ENCODE data around the gene CX3CL1. TPM values are rescaled to one million over a fixed set of nuclear protein-coding genes. Genes with fewer than 3 reads are reported as not detected.

CX3CL1 gene
- total and polyA plus RNA-seq, 2 of the 13 experiments (the other 11 are each of a cell fraction or from before 2014, with no cell fraction given): 57.3 to 60.8 TPM

DNA sequence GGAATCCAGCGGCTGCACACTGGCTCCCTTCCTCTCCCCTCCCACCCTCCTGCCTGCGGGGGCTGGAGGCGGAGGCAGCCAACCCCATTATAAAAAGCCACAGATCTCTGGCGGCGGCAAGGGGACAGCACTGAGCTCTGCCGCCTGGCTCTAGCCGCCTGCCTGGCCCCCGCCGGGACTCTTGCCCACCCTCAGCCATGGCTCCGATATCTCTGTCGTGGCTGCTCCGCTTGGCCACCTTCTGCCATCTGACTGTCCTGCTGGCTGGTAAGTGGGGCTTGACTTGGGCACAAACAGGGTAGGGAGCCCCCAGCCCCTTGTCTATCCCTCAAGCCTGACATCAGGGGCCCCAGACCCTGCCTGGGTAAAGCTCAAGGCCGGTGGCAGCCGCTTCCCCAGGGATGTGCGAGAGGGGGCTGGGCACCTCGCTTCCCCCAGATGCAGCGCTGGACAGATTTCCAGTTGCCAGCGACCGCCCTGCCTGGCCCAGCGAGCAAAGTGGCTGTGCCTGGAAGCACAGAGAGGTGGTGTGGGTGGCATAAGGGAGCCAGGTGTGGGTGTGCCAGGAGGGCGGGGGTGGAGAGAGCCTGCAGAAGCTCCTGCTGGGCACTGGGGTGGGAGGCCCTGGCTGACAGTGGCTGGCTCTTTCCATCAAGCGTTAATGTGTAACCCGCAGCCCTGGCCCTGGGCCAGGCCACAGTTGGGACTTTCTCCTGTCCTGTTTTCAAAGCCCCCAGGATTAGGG, at the start of gene CX3CL1 (continued):
- TF ChIP-seq FOXP1 (IDR thresholded peaks at IDR 0.05): no peak
- TF ChIP-seq FOXP1 (CRISPR knock-in tag; IDR thresholded peaks at IDR 0.05): peak; percentile 85; the same call in 1 of the 2 replicates
- peak; percentile 68 for TF ChIP-seq TEAD3 (CRISPR knock-in tag; optimal IDR thresholded peaks at IDR 0.05; ENCODE audit: borderline replicate concordance)
- no peak for TF ChIP-seq REXO4 (CRISPR knock-in tag; IDR thresholded peaks at IDR 0.05; ENCODE audit: borderline replicate concordance)
- TF ChIP-seq ZNF589 (CRISPR knock-in tag; conservative IDR thresholded peaks at IDR 0.05): peak; percentile 87
- TF ChIP-seq EED (CRISPR knock-in tag; IDR thresholded peaks at IDR 0.05): peak; percentile 23; the same call in 1 of the 2 replicates
- TF ChIP-seq, protein P1, sequence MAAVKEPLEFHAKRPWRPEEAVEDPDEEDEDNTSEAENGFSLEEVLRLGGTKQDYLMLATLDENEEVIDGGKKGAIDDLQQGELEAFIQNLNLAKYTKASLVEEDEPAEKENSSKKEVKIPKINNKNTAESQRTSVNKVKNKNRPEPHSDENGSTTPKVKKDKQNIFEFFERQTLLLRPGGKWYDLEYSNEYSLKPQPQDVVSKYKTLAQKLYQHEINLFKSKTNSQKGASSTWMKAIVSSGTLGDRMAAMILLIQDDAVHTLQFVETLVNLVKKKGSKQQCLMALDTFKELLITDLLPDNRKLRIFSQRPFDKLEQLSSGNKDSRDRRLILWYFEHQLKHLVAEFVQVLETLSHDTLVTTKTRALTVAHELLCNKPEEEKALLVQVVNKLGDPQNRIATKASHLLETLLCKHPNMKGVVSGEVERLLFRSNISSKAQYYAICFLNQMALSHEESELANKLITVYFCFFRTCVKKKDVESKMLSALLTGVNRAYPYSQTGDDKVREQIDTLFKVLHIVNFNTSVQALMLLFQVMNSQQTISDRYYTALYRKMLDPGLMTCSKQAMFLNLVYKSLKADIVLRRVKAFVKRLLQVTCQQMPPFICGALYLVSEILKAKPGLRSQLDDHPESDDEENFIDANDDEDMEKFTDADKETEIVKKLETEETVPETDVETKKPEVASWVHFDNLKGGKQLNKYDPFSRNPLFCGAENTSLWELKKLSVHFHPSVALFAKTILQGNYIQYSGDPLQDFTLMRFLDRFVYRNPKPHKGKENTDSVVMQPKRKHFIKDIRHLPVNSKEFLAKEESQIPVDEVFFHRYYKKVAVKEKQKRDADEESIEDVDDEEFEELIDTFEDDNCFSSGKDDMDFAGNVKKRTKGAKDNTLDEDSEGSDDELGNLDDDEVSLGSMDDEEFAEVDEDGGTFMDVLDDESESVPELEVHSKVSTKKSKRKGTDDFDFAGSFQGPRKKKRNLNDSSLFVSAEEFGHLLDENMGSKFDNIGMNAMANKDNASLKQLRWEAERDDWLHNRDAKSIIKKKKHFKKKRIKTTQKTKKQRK (IDR thresholded peaks at IDR 0.05; ENCODE audit: low read length): no peak
- TF ChIP-seq HDAC1 (CRISPR knock-in tag; IDR thresholded peaks at IDR 0.05): peak; percentile 98
- TF ChIP-seq SNRNP70 (IDR thresholded peaks at IDR 0.05; ENCODE audit: low read depth, low read length): no peak
- TF ChIP-seq, protein P2, sequence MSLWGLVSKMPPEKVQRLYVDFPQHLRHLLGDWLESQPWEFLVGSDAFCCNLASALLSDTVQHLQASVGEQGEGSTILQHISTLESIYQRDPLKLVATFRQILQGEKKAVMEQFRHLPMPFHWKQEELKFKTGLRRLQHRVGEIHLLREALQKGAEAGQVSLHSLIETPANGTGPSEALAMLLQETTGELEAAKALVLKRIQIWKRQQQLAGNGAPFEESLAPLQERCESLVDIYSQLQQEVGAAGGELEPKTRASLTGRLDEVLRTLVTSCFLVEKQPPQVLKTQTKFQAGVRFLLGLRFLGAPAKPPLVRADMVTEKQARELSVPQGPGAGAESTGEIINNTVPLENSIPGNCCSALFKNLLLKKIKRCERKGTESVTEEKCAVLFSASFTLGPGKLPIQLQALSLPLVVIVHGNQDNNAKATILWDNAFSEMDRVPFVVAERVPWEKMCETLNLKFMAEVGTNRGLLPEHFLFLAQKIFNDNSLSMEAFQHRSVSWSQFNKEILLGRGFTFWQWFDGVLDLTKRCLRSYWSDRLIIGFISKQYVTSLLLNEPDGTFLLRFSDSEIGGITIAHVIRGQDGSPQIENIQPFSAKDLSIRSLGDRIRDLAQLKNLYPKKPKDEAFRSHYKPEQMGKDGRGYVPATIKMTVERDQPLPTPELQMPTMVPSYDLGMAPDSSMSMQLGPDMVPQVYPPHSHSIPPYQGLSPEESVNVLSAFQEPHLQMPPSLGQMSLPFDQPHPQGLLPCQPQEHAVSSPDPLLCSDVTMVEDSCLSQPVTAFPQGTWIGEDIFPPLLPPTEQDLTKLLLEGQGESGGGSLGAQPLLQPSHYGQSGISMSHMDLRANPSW (CRISPR knock-in tag; IDR thresholded peaks at IDR 0.05; ENCODE audit: borderline replicate concordance): peak; percentile 65
- TF ChIP-seq SNAPC2 (CRISPR knock-in tag; IDR thresholded peaks at IDR 0.05): no peak
- TF ChIP-seq ZNF160 (CRISPR knock-in tag; IDR thresholded peaks at IDR 0.05): no peak
- TF ChIP-seq ZNF670 (CRISPR knock-in tag; IDR thresholded peaks at IDR 0.05; ENCODE audit: borderline replicate concordance): peak; percentile 95; the same call in 1 of the 2 replicates
- TF ChIP-seq PCBP2 (optimal IDR thresholded peaks at IDR 0.05; ENCODE audit: low read depth, low read length, poor library complexity, severe bottlenecking): no peak
- TF ChIP-seq, protein P3, sequence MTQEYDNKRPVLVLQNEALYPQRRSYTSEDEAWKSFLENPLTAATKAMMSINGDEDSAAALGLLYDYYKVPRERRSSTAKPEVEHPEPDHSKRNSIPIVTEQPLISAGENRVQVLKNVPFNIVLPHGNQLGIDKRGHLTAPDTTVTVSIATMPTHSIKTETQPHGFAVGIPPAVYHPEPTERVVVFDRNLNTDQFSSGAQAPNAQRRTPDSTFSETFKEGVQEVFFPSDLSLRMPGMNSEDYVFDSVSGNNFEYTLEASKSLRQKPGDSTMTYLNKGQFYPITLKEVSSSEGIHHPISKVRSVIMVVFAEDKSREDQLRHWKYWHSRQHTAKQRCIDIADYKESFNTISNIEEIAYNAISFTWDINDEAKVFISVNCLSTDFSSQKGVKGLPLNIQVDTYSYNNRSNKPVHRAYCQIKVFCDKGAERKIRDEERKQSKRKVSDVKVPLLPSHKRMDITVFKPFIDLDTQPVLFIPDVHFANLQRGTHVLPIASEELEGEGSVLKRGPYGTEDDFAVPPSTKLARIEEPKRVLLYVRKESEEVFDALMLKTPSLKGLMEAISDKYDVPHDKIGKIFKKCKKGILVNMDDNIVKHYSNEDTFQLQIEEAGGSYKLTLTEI (CRISPR knock-in tag; conservative IDR thresholded peaks at IDR 0.05): no peak
- TF ChIP-seq ZNF749 (CRISPR knock-in tag; IDR thresholded peaks at IDR 0.05; ENCODE audit: borderline replicate concordance): peak; percentile 88; the same call in 1 of the 2 replicates
- TF ChIP-seq SCMH1 (CRISPR knock-in tag; IDR thresholded peaks at IDR 0.05; ENCODE audit: borderline replicate concordance): no peak
- peak; percentile 86 for TF ChIP-seq HIVEP1 (CRISPR knock-in tag; IDR thresholded peaks at IDR 0.05)
- TF ChIP-seq, protein P4, sequence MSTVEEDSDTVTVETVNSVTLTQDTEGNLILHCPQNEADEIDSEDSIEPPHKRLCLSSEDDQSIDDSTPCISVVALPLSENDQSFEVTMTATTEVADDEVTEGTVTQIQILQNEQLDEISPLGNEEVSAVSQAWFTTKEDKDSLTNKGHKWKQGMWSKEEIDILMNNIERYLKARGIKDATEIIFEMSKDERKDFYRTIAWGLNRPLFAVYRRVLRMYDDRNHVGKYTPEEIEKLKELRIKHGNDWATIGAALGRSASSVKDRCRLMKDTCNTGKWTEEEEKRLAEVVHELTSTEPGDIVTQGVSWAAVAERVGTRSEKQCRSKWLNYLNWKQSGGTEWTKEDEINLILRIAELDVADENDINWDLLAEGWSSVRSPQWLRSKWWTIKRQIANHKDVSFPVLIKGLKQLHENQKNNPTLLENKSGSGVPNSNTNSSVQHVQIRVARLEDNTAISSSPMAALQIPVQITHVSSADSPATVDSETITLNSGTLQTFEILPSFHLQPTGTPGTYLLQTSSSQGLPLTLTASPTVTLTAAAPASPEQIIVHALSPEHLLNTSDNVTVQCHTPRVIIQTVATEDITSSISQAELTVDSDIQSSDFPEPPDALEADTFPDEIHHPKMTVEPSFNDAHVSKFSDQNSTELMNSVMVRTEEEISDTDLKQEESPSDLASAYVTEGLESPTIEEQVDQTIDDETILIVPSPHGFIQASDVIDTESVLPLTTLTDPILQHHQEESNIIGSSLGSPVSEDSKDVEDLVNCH (CRISPR knock-in tag; IDR thresholded peaks at IDR 0.05): 0 out of 2 replicates have a peak, but pooled peaks have one; percentile 16
- TF ChIP-seq TCF7L2 (IDR thresholded peaks at IDR 0.05; ENCODE audit: low read depth, low read length): no peak

Data from HepG2 (cell line).